LHCN-M2 (cell line): ENCODE data around the gene LGI2. TPM values are rescaled to one million over a fixed set of nuclear protein-coding genes. Genes with fewer than 3 reads are reported as not detected.
"Not testable (repeated sequence)": the region's sequence is repeated elsewhere in the genome, so short reads cannot be mapped to it uniquely, and the experiment has no call there.

ENCODE experiments used
- DNase-seq: peaks from one replicate; pipeline ENCODE4 v3.0.0-alpha.2; 2012; ENCODE audit warnings: low read depth
- total RNA-seq: library from RNA; depleted of rRNA; stranded (reverse); fragments of >200 nt; gene quantifications from 2 replicates; pipeline ENCODE4 v1.2.3, GENCODE V29; 2014

Gene LGI2
- total RNA-seq, 1 experiment from 2014 or later: not detected

DNA sequence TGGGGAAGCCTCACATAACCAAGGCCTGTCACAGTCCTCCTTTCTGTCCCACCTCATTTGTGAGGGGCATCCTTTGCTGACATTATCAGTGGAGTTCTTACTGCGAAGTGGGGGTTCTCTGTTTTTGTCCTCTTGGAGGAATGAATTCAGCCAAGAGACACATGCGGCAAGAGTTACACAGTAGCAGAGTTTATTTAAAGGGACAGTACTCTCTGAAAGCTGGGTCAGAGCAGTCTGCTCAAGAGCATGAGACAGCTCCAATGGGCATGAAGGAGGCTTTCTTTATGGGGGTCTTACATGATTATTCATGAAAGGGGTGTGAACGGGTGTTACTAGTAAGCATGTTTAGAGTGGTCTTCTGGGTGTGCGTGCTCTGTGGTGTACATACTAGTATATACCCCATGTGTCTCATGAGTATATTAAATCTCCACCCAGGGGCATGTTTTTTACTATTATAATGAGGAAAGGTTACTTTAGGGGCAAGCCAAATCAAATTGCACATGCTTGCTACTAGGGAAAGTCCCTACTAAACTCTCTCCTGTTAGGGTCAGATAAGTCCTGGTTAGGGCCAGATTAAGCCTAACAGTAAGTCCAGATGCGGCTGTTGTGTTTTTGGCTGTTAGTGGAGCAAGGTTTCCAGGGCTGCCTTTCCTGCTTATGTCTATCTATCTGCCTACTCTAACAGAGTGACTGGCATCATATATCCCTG is 19.8 kb upstream of the LGI2 start:
- DNase-seq: peak; percentile 7

DNA sequence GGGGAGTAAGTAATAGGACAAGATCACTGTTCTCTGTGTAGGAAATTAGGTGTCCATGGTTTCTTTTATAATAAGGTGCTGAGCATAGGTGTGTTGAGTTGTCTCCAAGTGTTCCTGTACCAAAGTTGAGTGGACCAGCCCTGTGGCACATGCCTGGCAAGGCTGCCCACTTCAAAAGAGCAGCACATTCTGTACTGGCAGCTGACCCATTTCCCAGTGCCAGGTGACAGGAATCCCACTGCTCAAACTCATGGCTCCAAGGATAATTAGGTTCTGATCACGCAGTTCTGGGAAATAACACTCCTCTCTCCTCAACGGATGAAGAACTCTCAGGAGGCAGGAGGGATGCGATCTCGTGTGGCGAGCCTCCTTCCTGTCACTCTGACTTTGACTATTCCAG is 12.8 kb upstream of the LGI2 start:
- DNase-seq: no peak

DNA sequence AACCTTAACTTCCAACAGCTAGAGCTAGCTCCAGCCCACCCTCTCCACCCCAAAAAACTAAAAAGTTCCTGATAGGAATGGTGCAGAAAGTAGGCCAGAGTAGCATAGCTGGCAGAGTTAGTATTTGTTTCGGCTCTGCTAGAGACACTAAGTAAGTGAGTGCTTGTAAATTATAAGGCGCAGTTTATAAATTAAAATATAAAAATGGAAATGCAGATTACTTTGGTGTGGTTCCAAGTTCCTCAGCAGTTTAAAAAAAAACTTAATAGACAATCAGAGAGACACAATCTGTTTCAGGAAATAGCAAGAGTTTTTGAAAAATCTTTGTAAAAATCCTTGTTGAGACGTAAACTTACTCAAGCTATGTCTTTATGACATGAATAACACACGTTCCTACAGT is 2.8 kb upstream of the LGI2 start:
- DNase-seq: no peak

DNA sequence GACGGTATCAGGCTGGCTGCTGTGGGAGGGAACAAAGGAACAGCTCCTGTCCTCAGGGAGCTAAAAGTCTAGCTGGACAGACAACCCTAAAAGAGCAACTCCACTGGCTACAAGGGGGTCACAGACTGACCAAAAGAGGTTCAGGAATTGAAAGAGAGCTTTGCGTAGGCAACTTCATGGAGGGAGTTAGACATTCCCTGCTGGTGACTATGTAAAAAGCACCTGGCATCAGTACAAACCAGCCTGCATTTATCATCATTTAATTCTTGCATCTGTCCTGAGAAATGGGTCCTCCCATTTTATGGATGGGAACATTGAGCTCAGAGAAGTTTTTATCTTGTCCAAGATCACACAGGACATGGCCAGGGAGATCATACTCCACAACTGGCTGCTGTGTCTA is 1.4 kb upstream of the LGI2 start:
- peak; percentile 5 for DNase-seq

- DNase-seq: peak; percentile 19
Measured at GRCh38 chr4:25031077-25031621, 403 bp upstream of the LGI2 start.

GRCh38 chr4:25029479-25030276 is 1.1 kb downstream of the LGI2 start:
- no peak for DNase-seq

DNA sequence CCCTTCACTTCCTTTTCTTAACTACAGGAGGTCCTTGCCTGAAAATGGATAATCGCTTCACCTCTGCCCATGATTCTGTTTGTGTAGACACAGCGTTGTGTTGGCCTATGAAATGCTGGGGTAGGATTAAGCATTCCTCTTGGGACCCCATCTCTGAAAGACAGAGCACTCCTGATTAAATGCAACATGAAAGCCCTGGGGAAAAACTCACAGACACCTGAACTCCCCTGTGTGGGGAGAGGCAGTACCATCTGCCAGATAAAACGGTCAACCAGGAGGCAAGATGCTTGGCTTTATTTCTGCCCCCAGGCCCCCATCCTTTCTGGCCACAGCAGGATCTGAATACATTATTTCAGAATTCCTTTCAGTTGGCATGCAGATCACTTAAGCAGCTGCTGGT is 1.9 kb downstream of the LGI2 start:
- no peak for DNase-seq

GRCh38 chr4:25022766-25023165 is 8.0 kb downstream of the LGI2 start:
- DNase-seq: no peak

DNA sequence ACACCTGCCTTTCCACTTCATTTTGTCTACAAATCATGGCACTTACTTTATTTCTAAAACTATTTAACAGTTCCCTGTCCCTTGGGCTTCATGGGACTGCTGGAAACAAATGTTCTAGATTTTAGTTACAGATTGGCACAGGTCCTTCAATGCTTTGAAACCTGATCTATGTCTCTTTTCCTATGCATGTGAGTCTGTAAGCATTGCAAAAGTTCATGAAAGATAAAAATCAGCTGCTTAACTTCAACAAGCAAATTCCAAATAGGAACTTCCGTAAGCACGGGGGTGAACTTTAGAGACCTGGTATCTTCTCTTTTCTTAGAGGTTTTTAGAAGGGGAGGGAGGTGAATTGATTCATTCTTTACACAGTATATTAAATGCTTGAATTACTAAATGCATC is 9.5 kb downstream of the LGI2 start:
- DNase-seq: no peak

- DNase-seq: peak; percentile 28
Measured at GRCh38 chr4:25020236-25020635, 10.5 kb downstream of the LGI2 start.

- no peak for DNase-seq
Measured at GRCh38 chr4:25019501-25019900, 11.2 kb downstream of the LGI2 start.

- no peak for DNase-seq
Measured at GRCh38 chr4:25015012-25015411, 15.7 kb downstream of the LGI2 start.

DNA sequence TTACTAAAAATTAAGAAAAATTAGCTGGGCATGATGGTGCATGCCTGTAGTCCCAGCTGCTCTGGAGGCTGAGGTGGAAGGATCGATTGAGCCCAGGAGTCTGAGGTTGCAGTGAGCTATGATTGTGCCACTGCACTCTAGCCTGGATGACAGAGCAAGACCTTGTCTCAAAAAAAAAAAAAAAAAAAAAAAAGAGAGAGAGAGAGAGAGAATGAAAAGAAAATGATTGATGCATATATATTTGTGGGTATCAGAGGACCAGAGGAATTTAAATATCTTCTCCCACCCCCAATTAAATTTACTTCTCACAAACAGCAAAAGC is 16.1 kb downstream of the LGI2 start:
- not testable (repeated sequence) for DNase-seq

DNA sequence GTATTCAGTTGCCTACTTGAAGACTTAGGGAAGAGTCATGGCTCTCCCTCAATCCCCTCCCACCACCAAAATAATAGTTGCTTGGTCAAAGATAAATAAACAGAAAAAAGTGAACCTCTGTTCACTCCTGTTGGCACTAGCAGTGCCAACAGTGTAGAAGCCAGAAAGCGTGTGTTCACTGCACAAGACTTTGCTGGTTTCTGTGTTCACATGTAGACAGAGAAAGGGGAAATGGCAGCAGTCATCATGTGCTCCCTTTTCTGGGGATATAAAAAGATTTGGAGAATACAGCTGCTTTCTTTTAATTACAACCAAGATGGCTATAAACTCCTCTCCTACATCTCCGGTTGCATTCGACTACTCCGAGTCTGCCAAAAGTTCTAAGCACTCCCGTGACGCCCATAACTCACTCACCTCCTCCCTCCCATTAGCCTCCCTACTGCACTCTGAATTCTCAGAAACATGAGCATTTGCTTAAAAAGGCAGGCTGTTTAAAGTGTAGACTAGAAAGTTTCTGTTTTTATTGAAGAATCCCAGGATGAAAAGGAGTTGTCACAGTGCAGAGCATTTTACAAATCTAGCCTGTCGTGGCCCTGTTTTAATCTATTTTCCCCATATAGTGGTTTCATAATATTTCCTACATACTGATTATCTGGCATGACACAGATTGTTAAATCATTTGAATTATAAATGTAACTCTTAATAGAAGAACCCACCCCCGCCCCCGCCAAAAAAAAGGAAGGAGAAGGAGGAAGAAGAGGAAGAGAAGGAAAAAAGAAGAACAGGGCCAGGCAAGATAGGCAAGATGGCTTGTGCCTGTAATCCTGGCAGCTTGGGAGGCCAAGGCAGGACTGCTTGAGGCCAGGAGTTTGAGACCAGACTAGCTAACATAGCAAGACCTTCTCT is 16.7 kb downstream of the LGI2 start:
- DNase-seq: no peak

GRCh38 chr4:25012655-25013054 is 18.1 kb downstream of the LGI2 start:
- no peak for DNase-seq

GRCh38 chr4:25011135-25011866 is 19.4 kb downstream of the LGI2 start:
- no peak for DNase-seq

- DNase-seq: no peak
Measured at GRCh38 chr4:25007598-25007997, 23.1 kb downstream of the LGI2 start.

DNA sequence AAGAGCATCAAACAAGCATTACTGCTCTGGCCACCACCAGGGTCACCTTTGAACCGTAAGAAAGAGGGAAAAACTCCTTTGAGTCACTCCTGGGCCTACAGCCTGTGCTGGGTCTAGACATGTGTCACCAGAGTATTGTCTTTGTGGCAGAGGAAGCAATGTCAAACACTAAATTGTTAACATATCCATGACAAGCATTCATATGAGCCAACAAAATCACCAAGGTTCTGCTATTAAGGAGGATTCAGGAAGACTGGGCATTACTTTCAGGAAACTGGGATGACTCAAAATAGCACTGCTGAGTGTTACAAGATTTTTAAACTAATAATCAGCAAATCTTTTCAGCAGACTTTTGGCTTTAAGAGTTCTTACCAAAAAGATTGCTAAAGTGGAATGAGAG is 28.1 kb downstream of the LGI2 start:
- no peak for DNase-seq

DNA sequence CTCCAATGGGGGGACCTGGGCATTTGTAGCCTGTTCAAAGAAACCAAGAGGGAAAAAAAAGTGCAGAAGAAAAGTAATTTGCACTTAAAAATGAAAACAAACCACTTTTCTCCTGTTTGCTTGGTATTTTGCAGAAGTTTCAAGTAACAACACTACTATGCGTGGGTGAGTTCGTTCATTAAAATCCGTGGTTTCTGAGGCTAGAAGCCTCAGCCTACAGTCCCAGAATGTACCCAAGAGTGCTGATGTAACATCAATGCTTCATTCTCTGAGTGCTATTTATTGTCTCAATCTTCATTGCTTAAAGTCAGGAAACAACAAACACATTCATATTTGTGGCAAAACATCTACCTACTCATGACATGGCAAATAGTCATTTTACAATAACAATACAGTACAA is 29.2 kb downstream of the LGI2 start:
- DNase-seq: no peak

- DNase-seq: no peak
Measured at GRCh38 chr4:25000639-25001038, 30.1 kb downstream of the LGI2 start.

- DNase-seq: no peak
Measured at GRCh38 chr4:24999392-25000089, 31.2 kb downstream of the LGI2 start.
